Effector memory CD4-positive, alpha-beta T cell (primary cell): ENCODE measurements around the gene NAV3.

ENCODE experiments used
- DNase-seq, 3 donors: peaks; one replicate each; pipeline ENCODE4 v3.0.0-alpha.2; 2020
- H3K27ac ChIP-seq: 2 replicates; pipeline ENCODE4 v1.7.0; 2013; ENCODE audit warnings: mild to moderate bottlenecking, low read length, moderate library complexity; ENCODE audit not compliant: insufficient read depth, poor library complexity, severe bottlenecking
- H3K27me3 ChIP-seq: replicated peaks from 2 replicates; pipeline ENCODE4 v1.7.0; 2013; ENCODE audit warnings: mild to moderate bottlenecking, low read length; ENCODE audit not compliant: insufficient read depth, control insufficient read depth, poor library complexity, severe bottlenecking
- H3K36me3 ChIP-seq: 2 replicates; pipeline ENCODE4 v1.7.0; 2013; ENCODE audit warnings: mild to moderate bottlenecking, low read length, moderate library complexity; ENCODE audit not compliant: control insufficient read depth, insufficient read depth
- H3K4me1 ChIP-seq: 2 replicates; pipeline ENCODE4 v1.7.0; 2013; ENCODE audit warnings: low read length, mild to moderate bottlenecking; ENCODE audit not compliant: control insufficient read depth, insufficient read depth, poor library complexity, severe bottlenecking
- H3K4me3 ChIP-seq: 2 replicates; pipeline ENCODE4 v1.7.0; 2013; ENCODE audit warnings: low read length, low read depth, mild to moderate bottlenecking; ENCODE audit not compliant: insufficient read depth, poor library complexity, severe bottlenecking
- H3K9me3 ChIP-seq: 2 replicates; pipeline ENCODE4 v1.7.0; 2013; ENCODE audit warnings: mild to moderate bottlenecking, low read length, moderate library complexity; ENCODE audit not compliant: control insufficient read depth

The NAV3 gene

DNA sequence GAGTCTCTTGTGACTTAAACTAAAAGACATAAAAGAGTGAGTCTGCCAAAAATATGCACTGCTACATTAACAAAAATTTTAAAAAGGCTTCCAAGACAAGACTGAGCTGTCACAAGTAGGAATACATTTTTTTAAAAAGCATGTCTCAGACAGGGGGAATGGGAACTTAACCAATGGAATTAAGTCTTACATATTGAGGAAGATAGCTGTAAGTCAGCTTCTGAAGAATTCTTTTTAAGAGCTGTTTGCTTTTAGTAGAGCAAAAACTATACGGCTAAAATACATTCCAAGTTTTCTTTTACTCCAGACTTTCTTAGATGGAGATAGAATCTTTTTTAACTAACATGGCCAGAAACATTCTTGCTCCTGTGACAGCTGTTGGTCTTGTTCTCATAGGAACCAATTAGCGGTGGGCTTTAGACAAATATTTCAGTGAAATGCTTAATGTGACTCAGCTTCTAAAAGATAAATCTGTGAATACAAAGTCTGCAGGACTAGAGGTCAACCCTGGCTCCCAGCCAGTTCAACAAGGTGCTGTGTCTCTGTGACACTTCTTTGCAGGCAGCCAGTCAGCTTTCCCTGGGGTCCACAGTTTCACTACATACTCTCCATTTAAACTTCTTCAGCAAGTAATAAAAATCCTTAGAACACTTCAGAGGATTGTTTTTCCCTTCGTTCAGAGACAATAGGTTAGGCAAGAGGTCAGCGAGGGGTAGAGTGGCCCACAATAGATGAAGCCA is 187.6 kb downstream of the NAV3 start:
- DNase-seq = no peak
- Histone ChIP-seq H3K4me1 (no peaks in the 10 kb centered on the region), H3K9me3 (no peaks in the 10 kb centered on the region), H3K27me3 (no peaks in the 10 kb centered on the region), H3K27ac (no peak overlapping the region), H3K36me3 (no peaks in the 10 kb centered on the region), H3K4me3 (no peak overlapping the region)

DNA sequence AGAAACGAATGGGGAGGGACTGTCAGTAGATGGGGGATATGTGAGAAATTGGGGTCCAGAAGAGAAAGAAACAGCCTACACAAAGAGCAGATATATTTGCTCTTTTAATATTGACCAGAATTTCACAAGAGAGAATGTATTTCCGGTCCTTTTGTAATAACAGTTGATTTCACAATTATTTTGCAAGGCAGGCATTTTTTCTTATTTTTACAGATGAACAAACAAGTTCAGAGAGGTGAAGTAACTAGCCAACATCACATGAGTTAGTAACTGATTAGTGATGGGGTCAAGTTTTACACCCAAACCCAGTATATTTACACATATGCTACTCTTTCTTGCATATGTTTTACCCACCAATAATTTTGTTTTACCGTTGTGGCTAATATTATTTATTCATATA is 188.2 kb downstream of the NAV3 start:
- Histone ChIP-seq H3K4me3 (no peak overlapping the region), H3K4me1 (no peaks in the 10 kb centered on the region), H3K27ac (no peak overlapping the region), H3K27me3 (no peaks in the 10 kb centered on the region), H3K36me3 (no peaks in the 10 kb centered on the region), H3K9me3 (no peaks in the 10 kb centered on the region)
- no peak for DNase-seq

DNA sequence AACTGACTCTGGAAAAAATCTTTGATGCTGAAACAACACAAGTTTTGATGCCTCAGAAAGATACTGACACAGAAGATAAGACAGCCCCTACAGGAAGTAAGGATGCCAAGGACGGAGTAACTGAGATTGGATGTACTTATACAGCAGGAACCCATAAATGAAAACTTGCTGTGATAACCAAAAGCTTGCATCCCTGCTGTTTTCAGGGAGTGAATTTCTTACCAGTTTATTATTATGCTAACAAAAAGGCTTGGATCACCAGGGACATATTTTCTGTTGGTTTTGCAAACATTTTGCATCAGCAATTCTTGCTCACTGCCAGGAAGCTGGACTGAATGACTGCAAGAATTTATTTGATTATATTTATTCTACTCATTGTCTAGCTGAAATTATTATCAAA is 197.7 kb downstream of the NAV3 start:
- Histone ChIP-seq H3K9me3 (no peaks in the 10 kb centered on the region), H3K27ac (no peak overlapping the region), H3K4me3 (no peak overlapping the region), H3K27me3 (no peaks in the 10 kb centered on the region), H3K36me3 (no peaks in the 10 kb centered on the region), H3K4me1 (no peaks in the 10 kb centered on the region)
- no peak for DNase-seq

DNA sequence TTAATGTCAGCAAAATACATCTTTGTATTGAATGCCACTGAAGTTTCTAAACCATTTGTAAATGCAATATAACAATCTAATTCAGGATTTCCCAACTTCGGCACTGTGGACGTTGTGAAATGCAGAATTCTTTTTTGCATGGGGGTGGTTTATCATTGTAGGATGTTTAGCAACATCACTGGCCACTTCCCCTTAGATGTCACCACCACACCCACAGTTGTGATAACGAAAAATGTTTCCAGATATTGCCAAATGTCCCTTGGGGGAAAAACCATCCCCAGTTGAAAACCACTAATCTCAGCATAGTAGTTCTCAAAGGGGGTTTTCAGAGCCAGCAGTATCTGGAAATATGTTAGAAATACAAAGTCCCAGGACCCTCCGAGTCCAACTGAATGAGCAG is 203.3 kb downstream of the NAV3 start:
- Histone ChIP-seq H3K9me3 (no peaks in the 10 kb centered on the region), H3K36me3 (no peaks in the 10 kb centered on the region), H3K27me3 (no peaks in the 10 kb centered on the region), H3K4me3 (no peak overlapping the region), H3K4me1 (no peaks in the 10 kb centered on the region), H3K27ac (no peak overlapping the region)
- no peak for DNase-seq

DNA sequence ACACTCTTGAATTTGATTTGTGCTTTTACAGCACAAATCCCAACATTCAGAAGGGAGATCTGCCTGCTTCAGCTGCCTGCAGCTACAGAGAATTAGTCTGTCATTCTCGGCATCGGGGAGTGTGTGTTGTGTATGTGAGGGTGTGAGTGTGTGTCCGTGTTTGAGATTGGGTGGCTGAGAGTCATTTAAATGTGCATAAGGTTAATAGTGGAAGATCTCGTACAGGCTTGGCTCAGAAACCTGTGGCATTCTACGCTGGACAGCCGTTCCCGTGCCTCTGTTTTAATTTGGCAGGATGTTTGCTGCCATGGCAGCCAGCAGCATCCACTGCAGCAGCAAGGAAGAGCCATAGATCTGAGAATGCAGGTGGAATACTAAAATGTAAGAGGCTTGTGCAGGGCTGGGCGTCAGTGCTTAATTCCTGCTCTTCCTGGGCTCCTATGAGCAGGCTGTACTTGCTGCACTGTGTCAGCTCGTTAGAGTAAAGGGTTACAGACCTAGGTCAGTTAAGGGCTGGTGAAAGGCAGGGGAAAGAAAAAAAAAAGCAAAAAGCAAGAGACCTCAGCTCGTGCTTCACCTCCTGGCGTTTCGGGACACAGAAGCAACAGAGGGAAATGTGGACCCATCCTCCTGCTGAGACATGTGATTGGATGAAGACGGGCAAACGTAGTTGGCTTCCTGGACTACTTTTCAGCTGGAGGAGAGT is 205.4 kb downstream of the NAV3 start:
- no peak overlapping the region for H3K4me3 ChIP-seq

DNA sequence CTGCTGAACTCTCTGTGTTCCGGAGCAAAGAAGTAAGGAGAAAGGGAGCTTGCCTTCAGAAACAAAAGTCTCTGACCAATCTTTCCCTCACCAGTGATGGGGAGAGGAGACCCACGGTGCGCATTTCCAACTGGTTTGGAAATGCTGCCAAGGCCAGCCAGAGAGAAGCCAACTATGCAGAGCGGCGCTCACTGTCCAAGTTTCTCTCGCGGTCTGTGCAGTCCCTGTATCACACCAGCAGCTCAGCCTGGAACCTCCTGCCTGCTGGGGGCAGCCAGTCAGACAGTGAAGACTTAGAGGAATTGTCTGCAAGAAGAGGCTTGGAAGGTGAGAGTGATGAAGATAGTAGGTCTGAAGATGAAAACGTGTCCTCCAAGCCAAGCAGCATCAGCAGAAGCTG is 206.2 kb downstream of the NAV3 start:
- Histone ChIP-seq H3K9me3 (no peaks in the 10 kb centered on the region), H3K27me3 (no peaks in the 10 kb centered on the region), H3K4me1 (no peaks in the 10 kb centered on the region), H3K4me3 (no peak overlapping the region), H3K36me3 (no peaks in the 10 kb centered on the region), H3K27ac (no peak overlapping the region)
- no peak for DNase-seq

More for the DNA sequence above, 205.4 kb downstream of the NAV3 start:
- Histone ChIP-seq H3K36me3 (no peaks in the 10 kb centered on the region), H3K4me1 (no peaks in the 10 kb centered on the region), H3K27ac (no peak overlapping the region), H3K9me3 (no peaks in the 10 kb centered on the region), H3K27me3 (no peaks in the 10 kb centered on the region)
- DNase-seq = no peak

DNA sequence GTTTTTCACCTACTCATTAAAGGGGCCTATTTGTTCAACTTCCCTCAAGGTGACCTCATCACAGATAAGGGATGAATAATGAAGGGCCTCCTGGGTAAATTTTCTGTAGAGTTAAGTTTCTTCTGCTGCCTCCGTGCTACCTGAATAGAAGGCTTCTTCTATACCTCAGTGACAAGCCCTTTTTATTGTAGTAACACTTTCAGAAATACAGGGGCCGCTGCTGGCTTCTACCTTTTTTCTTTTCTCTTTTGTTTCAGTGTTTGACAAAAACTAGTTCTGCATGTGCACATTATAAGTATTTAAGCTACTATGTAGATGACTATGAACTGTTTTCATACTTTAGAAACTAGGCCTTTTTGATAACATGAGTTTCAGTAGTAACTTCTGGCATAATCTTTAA is 207.0 kb downstream of the NAV3 start:
- Histone ChIP-seq H3K4me1 (no peaks in the 10 kb centered on the region), H3K9me3 (no peaks in the 10 kb centered on the region), H3K27ac (no peak overlapping the region), H3K36me3 (no peaks in the 10 kb centered on the region), H3K27me3 (no peaks in the 10 kb centered on the region), H3K4me3 (no peak overlapping the region)
- no peak for DNase-seq

DNA sequence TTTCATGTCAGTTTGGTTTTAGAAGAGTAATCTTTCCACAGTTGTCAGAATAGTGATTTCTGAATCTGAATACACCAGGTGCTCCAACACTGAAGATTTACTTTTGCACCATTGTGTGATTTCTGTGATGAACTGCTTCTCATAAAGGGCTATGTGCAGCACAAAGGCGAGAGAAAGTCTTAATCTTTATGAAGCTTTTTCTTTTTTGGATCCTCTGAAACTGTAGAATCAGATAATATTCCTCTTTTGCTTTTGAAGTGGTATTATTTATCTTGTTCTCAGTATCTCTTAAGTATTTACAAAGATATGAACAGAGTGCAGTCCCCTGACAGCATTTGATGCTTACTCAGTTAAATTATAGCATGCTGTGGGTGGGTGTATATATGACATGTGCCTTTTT is 207.8 kb downstream of the NAV3 start:
- H3K27ac ChIP-seq = no peak overlapping the region
- DNase-seq = no peak
- no peaks in the 10 kb centered on the region for H3K9me3 ChIP-seq
- H3K27me3 ChIP-seq = no peaks in the 10 kb centered on the region
- no peaks in the 10 kb centered on the region for H3K4me1 ChIP-seq
- H3K36me3 ChIP-seq = no peaks in the 10 kb centered on the region
- no peak overlapping the region for H3K4me3 ChIP-seq

DNA sequence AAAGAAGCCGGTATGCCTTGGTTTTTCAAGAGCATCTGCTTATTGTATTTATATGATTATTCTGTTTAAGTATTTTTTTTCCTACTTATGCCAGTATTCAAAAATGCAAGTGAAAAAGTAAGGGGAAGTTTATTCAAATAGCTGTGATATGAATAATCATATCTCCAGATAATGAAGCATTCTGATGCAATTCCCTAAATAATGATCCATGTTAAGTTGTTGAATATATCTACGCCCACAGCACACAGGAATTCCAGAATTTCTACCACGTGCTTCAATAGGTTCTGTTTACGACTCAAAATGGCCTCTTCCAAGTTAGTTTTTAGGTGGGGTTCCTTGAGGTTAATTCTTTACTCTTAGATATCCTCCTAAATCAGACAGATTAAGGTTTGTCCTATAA is 208.3 kb downstream of the NAV3 start:
- no peaks in the 10 kb centered on the region for H3K4me1 ChIP-seq
- H3K36me3 ChIP-seq = no peaks in the 10 kb centered on the region
- H3K27ac ChIP-seq = no peak overlapping the region
- H3K27me3 ChIP-seq = no peaks in the 10 kb centered on the region
- H3K9me3 ChIP-seq = no peaks in the 10 kb centered on the region
- H3K4me3 ChIP-seq = no peak overlapping the region
- no peak for DNase-seq

DNA sequence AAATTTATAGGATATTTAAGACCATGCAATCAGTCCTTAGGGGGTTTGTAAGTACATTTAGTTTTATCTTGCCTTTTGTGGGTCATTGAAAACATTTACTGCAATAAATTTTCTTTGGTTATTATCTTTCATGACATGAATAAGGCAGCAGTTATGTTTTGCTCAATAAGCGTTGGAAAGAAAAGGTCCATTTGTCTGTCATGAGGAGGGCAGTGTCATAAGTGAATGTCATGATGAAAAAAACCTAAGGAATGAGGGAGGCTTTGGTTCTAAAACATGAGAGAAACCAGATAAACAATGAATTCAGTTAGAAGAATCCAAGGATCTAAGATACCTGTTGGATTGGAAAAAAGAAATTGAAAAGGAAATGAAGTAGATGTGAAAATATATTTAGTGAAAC is 209.4 kb downstream of the NAV3 start:
- Histone ChIP-seq H3K9me3 (no peaks in the 10 kb centered on the region), H3K36me3 (no peaks in the 10 kb centered on the region), H3K27me3 (no peaks in the 10 kb centered on the region), H3K27ac (no peak overlapping the region), H3K4me1 (no peaks in the 10 kb centered on the region), H3K4me3 (no peak overlapping the region)
- DNase-seq = no peak
